ENCODE results near the gene FHOD3. TPM values are rescaled to one million over a fixed set of nuclear protein-coding genes. Genes with fewer than 3 reads are reported as not detected.

Gene FHOD3
- total and polyA plus RNA-seq, 4 donors: 0.57 to 1.3 (median 1.2) TPM; not detected in 1

DNA sequence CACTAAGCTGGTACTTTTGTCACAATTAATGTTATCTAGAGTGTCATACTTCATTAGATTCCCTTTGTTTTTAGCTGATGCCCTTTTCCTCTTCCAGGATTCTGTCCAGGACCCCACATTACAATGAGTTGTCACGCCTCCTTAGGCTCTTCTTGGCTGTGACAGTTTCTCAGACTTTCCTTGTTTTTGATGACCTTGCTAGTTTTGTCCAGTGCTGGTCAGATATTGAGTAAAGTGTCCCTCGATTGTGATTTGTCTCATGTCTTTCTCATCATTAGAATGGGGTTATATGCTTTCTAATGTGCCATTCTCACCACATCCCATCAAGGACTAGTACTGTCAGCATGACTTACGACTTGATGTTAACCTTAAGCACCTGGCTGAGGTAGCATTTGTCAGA lies 162.3 kb downstream of the FHOD3 start:
- 75% methylated on average over 3 of the region's 3 CpGs for WGBS
- Histone ChIP-seq H3K27me3 (ENCODE audit: control insufficient read depth in 4 of 4, insufficient read depth in 4 of 4, low read length in 3 of 4) (peaks cover 0 to 7% (median 0%) of the 10 kb centered on the region in 4 donors), H3K9me3 (ENCODE audit: control insufficient read depth in 4 of 4, low read length in 3 of 4) (no peaks in the 10 kb centered on the region)

DNA sequence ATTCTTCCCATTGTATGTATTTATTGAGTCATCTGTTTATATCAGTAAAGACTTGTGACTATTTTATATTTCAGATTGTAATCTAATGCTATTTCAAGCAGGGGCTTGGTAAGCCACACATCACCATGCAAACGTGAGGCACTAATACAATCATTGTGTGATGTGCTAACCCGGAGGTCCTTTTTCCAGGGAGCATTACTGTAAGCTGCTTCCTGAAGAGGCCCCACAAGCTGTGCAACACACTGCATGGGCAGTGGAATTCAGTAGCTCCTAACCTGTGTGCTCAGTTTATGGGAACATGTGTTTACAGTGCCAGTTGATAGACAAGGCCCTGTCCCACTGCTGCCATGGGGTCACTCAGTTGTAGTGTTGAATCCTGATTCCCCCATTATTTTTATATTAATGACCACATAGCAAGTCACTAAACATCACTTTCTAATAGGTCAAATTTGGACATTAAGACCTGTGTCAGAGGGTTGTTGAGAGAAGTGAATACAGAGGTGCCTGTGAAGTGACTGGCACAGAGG lies 162.9 kb downstream of the FHOD3 start:
- H3K9me3 ChIP-seq (ENCODE audit: control insufficient read depth in 4 of 4, low read length in 3 of 4): no peaks in the 10 kb centered on the region
- H3K27ac ChIP-seq (ENCODE audit: low read depth in 1 of 2, low read length in 2 of 2): no peak overlapping the region
- no peaks in the 10 kb centered on the region for H3K36me3 ChIP-seq (ENCODE audit: control insufficient read depth in 4 of 4, insufficient read depth in 3 of 4, low read depth in 1 of 4, low read length in 3 of 4)
- WGBS: 85% methylated on average over 2 of the region's 2 CpGs
- H3K4me1 ChIP-seq (ENCODE audit: control insufficient read depth in 4 of 4, insufficient read depth in 4 of 4, low read length in 3 of 4): no peaks in the 10 kb centered on the region
- TF ChIP-seq TAF1 (conservative IDR thresholded peaks at IDR 0.05): no peak
- TF ChIP-seq, protein P1, sequence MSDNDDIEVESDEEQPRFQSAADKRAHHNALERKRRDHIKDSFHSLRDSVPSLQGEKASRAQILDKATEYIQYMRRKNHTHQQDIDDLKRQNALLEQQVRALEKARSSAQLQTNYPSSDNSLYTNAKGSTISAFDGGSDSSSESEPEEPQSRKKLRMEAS (IDR thresholded peaks at IDR 0.05): no peak
- no peak for TF ChIP-seq FOXA1 (IDR thresholded peaks at IDR 0.05)
- no peak for TF ChIP-seq EGR1 (IDR thresholded peaks at IDR 0.05; ENCODE audit: low read depth in 2 of 2)
- no peak for DNase-seq (ENCODE audit: low spot score)
- H3K4me3 ChIP-seq (ENCODE audit: low read depth in 1 of 3, low read length in 3 of 3): no peak overlapping the region
- H3K27me3 ChIP-seq (ENCODE audit: control insufficient read depth in 4 of 4, insufficient read depth in 4 of 4, low read length in 3 of 4): peaks cover 0 to 4% (median 0%) of the 10 kb centered on the region in 4 donors
- H3K9ac ChIP-seq (ENCODE audit: low read depth in 1 of 2, low read length in 2 of 2): no peak overlapping the region

More for the DNA sequence above, 162.3 kb downstream of the FHOD3 start:
- H3K36me3 ChIP-seq (ENCODE audit: control insufficient read depth in 4 of 4, insufficient read depth in 3 of 4, low read depth in 1 of 4, low read length in 3 of 4): no peaks in the 10 kb centered on the region
- no peak for DNase-seq (ENCODE audit: low spot score)
- H3K9ac ChIP-seq (ENCODE audit: low read depth in 1 of 2, low read length in 2 of 2): no peak overlapping the region
- TF ChIP-seq HNF4A (conservative IDR thresholded peaks at IDR 0.05): no peak
- TF ChIP-seq, protein P1 (IDR thresholded peaks at IDR 0.05): no peak
- TF ChIP-seq, protein P2, sequence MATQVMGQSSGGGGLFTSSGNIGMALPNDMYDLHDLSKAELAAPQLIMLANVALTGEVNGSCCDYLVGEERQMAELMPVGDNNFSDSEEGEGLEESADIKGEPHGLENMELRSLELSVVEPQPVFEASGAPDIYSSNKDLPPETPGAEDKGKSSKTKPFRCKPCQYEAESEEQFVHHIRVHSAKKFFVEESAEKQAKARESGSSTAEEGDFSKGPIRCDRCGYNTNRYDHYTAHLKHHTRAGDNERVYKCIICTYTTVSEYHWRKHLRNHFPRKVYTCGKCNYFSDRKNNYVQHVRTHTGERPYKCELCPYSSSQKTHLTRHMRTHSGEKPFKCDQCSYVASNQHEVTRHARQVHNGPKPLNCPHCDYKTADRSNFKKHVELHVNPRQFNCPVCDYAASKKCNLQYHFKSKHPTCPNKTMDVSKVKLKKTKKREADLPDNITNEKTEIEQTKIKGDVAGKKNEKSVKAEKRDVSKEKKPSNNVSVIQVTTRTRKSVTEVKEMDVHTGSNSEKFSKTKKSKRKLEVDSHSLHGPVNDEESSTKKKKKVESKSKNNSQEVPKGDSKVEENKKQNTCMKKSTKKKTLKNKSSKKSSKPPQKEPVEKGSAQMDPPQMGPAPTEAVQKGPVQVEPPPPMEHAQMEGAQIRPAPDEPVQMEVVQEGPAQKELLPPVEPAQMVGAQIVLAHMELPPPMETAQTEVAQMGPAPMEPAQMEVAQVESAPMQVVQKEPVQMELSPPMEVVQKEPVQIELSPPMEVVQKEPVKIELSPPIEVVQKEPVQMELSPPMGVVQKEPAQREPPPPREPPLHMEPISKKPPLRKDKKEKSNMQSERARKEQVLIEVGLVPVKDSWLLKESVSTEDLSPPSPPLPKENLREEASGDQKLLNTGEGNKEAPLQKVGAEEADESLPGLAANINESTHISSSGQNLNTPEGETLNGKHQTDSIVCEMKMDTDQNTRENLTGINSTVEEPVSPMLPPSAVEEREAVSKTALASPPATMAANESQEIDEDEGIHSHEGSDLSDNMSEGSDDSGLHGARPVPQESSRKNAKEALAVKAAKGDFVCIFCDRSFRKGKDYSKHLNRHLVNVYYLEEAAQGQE (IDR thresholded peaks at IDR 0.05): no peak
- no peak for TF ChIP-seq RAD21 (IDR thresholded peaks at IDR 0.05)
- TF ChIP-seq, protein P3, sequence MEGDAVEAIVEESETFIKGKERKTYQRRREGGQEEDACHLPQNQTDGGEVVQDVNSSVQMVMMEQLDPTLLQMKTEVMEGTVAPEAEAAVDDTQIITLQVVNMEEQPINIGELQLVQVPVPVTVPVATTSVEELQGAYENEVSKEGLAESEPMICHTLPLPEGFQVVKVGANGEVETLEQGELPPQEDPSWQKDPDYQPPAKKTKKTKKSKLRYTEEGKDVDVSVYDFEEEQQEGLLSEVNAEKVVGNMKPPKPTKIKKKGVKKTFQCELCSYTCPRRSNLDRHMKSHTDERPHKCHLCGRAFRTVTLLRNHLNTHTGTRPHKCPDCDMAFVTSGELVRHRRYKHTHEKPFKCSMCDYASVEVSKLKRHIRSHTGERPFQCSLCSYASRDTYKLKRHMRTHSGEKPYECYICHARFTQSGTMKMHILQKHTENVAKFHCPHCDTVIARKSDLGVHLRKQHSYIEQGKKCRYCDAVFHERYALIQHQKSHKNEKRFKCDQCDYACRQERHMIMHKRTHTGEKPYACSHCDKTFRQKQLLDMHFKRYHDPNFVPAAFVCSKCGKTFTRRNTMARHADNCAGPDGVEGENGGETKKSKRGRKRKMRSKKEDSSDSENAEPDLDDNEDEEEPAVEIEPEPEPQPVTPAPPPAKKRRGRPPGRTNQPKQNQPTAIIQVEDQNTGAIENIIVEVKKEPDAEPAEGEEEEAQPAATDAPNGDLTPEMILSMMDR (IDR thresholded peaks at IDR 0.05; ENCODE audit: low read depth, low read length, missing input control): no peak
- TF ChIP-seq FOXA2 (IDR thresholded peaks at IDR 0.05): no peak
- TF ChIP-seq GABPA (IDR thresholded peaks at IDR 0.05 in 1 of 2, conservative IDR thresholded peaks at IDR 0.05 in 1 of 2): no peak
- no peak for TF ChIP-seq YY1 (IDR thresholded peaks at IDR 0.05)
- TF ChIP-seq, protein P4, sequence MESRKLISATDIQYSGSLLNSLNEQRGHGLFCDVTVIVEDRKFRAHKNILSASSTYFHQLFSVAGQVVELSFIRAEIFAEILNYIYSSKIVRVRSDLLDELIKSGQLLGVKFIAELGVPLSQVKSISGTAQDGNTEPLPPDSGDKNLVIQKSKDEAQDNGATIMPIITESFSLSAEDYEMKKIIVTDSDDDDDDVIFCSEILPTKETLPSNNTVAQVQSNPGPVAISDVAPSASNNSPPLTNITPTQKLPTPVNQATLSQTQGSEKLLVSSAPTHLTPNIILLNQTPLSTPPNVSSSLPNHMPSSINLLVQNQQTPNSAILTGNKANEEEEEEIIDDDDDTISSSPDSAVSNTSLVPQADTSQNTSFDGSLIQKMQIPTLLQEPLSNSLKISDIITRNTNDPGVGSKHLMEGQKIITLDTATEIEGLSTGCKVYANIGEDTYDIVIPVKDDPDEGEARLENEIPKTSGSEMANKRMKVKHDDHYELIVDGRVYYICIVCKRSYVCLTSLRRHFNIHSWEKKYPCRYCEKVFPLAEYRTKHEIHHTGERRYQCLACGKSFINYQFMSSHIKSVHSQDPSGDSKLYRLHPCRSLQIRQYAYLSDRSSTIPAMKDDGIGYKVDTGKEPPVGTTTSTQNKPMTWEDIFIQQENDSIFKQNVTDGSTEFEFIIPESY (IDR thresholded peaks at IDR 0.05): no peak
- no peak for TF ChIP-seq HNF4G (IDR thresholded peaks at IDR 0.05)
- TF ChIP-seq, protein P5, sequence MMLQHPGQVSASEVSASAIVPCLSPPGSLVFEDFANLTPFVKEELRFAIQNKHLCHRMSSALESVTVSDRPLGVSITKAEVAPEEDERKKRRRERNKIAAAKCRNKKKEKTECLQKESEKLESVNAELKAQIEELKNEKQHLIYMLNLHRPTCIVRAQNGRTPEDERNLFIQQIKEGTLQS (IDR thresholded peaks at IDR 0.05): no peak
- no peaks in the 10 kb centered on the region for H3K4me1 ChIP-seq (ENCODE audit: control insufficient read depth in 4 of 4, insufficient read depth in 4 of 4, low read length in 3 of 4)
- H3K27ac ChIP-seq (ENCODE audit: low read depth in 1 of 2, low read length in 2 of 2): no peak overlapping the region
- H3K4me3 ChIP-seq (ENCODE audit: low read depth in 1 of 3, low read length in 3 of 3): no peak overlapping the region
